GM18499 (cell line): ENCODE results near the gene TICAM2.
"Not testable (repeated sequence)": the region's sequence is repeated elsewhere in the genome, so short reads cannot be mapped to it uniquely, and the experiment has no call there.

Experiments
- ATAC-seq: cut with Tn5 transposase; IDR thresholded peaks from one replicate; pipeline ENCODE4 v1.9.1; 2021; ENCODE audit warnings: moderate number of reproducible peaks; ENCODE audit not compliant: insufficient read depth, unreplicated experiment

The TICAM2 gene

GRCh38 chr5:115601701-115602590, at the start of gene TICAM2:
Gene TICAM2, minus strand, starts transcription at chr5:115602479. Its CDS starts 21,223 bp downstream, at chr5:115581256.
- peak; percentile 70 for ATAC-seq

- no peak for ATAC-seq
Observed at GRCh38 chr5:115649541-115649940, 47.3 kb upstream of the TICAM2 start.

- ATAC-seq: no peak
Observed at GRCh38 chr5:115648056-115648455, 45.8 kb upstream of the TICAM2 start.

- not testable (repeated sequence) for ATAC-seq
Observed at GRCh38 chr5:115645386-115645785, 43.1 kb upstream of the TICAM2 start.

- ATAC-seq: no peak
Observed at GRCh38 chr5:115644046-115644445, 41.8 kb upstream of the TICAM2 start.

- ATAC-seq: no peak
Observed at GRCh38 chr5:115641948-115642347, 39.7 kb upstream of the TICAM2 start.

- no peak for ATAC-seq
Observed at GRCh38 chr5:115640274-115640673, 38.0 kb upstream of the TICAM2 start.

GRCh38 chr5:115639377-115639776, 37.1 kb upstream of the TICAM2 start:
- no peak for ATAC-seq

GRCh38 chr5:115637507-115637906, 35.2 kb upstream of the TICAM2 start:
- no peak for ATAC-seq

GRCh38 chr5:115636008-115636407, 33.7 kb upstream of the TICAM2 start:
- ATAC-seq: no peak

GRCh38 chr5:115634343-115635132, 32.3 kb upstream of the TICAM2 start:
- peak; percentile 35 for ATAC-seq

- no peak for ATAC-seq
Observed at GRCh38 chr5:115629903-115630302, 27.6 kb upstream of the TICAM2 start.

- ATAC-seq: no peak
Observed at GRCh38 chr5:115627295-115627865, 25.1 kb upstream of the TICAM2 start.

- ATAC-seq: peak; percentile 14
Observed at GRCh38 chr5:115626445-115626823, 24.2 kb upstream of the TICAM2 start.

- peak; percentile 86 for ATAC-seq
Observed at GRCh38 chr5:115625579-115626444, 23.5 kb upstream of the TICAM2 start, which contains the start of gene TMED7. Gene TMED7, minus strand, starts transcription at chr5:115626036. Its CDS starts 244 bp downstream, at chr5:115625792.

- ATAC-seq: no peak
Observed at GRCh38 chr5:115624994-115625393, 22.7 kb upstream of the TICAM2 start.

- ATAC-seq: no peak
Observed at GRCh38 chr5:115623658-115624057, 21.4 kb upstream of the TICAM2 start.

GRCh38 chr5:115621365-115621900, 19.2 kb upstream of the TICAM2 start:
- no peak for ATAC-seq

GRCh38 chr5:115616892-115617291, 14.6 kb upstream of the TICAM2 start:
- ATAC-seq: no peak

- no peak for ATAC-seq
Observed at GRCh38 chr5:115616472-115616871, 14.2 kb upstream of the TICAM2 start.
